ENCODE results near the gene TANGO2.
A peak's percentile ranks its signal among the peaks of the same experiment; 100 is the strongest.
"Not testable (repeated sequence)": the region's sequence is repeated elsewhere in the genome, so short reads cannot be mapped to it uniquely, and the experiment has no call there.

TANGO2 gene

GRCh38 chr22:20066617-20067383 is 45.9 kb downstream of the TANGO2 start:
- DNase-seq, result no peak

GRCh38 chr22:20067384-20067682 is 46.4 kb downstream of the TANGO2 start:
- DNase-seq, result not testable (repeated sequence)

- DNase-seq, result no peak
These were observed 47.7 kb downstream of the TANGO2 start for GRCh38 chr22:20068640-20069039.

- DNase-seq, result no peak
These were observed 48.6 kb downstream of the TANGO2 start for GRCh38 chr22:20069331-20070042.

GRCh38 chr22:20071524-20071972 is 50.6 kb downstream of the TANGO2 start:
- DNase-seq, result no peak

- DNase-seq, result no peak
These were observed 55.8 kb downstream of the TANGO2 start for GRCh38 chr22:20076627-20077172.

- DNase-seq, result peak; percentile 68
These were observed 59.0 kb downstream of the TANGO2 start, which contains the start of gene DGCR8 for GRCh38 chr22:20079745-20080444. Gene DGCR8 (plus strand): TSS chr22:20080241. CDS start chr22:20085964, 5,723 bp downstream.

- DNase-seq, result no peak
These were observed 59.5 kb downstream of the TANGO2 start for GRCh38 chr22:20080445-20080775.

GRCh38 chr22:20080776-20081654 is 60.1 kb downstream of the TANGO2 start:
- peak; percentile 42 for DNase-seq

GRCh38 chr22:20083157-20083890 is 62.4 kb downstream of the TANGO2 start:
- DNase-seq, result no peak

- DNase-seq, result no peak
These were observed 63.1 kb downstream of the TANGO2 start for GRCh38 chr22:20083891-20084546.

GRCh38 chr22:20084547-20085413 is 63.9 kb downstream of the TANGO2 start:
- no peak for DNase-seq

GRCh38 chr22:20085651-20086050 is 64.7 kb downstream of the TANGO2 start:
- DNase-seq, result no peak

GRCh38 chr22:20086101-20086599 is 65.2 kb downstream of the TANGO2 start:
- no peak for DNase-seq

- DNase-seq, result no peak
These were observed 65.9 kb downstream of the TANGO2 start for GRCh38 chr22:20086763-20087162.

GRCh38 chr22:20087319-20088262 is 66.7 kb downstream of the TANGO2 start:
- no peak for DNase-seq

- DNase-seq, result no peak
These were observed 67.3 kb downstream of the TANGO2 start for GRCh38 chr22:20088263-20088648.

- DNase-seq, result no peak
These were observed 68.5 kb downstream of the TANGO2 start for GRCh38 chr22:20089226-20089976.

Measured in NCI-H2029 treated with DMSO at 0.1 percent for 48 hours (cell line).